Psoas muscle (tissue), 8 donors: ENCODE data around the gene HSD17B4. TPM values are rescaled to one million over a fixed set of nuclear protein-coding genes. Genes with fewer than 3 reads are reported as not detected.

ENCODE experiments used
- ATAC-seq, 4 donors: fragments of 200-7000 bp; cut with Tn5 transposase; one replicate each; pipeline ENCODE4 v1.9.1; 2020; ENCODE audit warnings: moderate library complexity in 3 of 4, mild to moderate bottlenecking in 2 of 4
- DNase-seq, 2 donors: peaks; one replicate each; pipeline ENCODE4 v3.0.0-alpha.2; 2020
- H3K27ac ChIP-seq: fragments of 200-600 bp; one replicate; pipeline ENCODE4 v1.8.0; 2022
- H3K27me3 ChIP-seq, 3 donors: fragments of 200-600 bp in 1 of 3; one replicate each; pipeline versions ENCODE4 v1.6.1 to v1.8.0; 2013 to 2022; ENCODE audit warnings: low read length in 2 of 3, mild to moderate bottlenecking in 2 of 3, moderate library complexity in 1 of 3; ENCODE audit not compliant: insufficient read depth in 3 of 3
- H3K36me3 ChIP-seq, 2 donors: fragments of 200-600 bp in 1 of 2; one replicate each; pipeline versions ENCODE4 v1.6.1 to v1.8.0; 2013 to 2022; ENCODE audit warnings: low read depth in 1 of 2, mild to moderate bottlenecking in 1 of 2, moderate library complexity in 1 of 2; ENCODE audit not compliant: insufficient read depth in 1 of 2
- H3K4me1 ChIP-seq: fragments of 200-600 bp; one replicate; pipeline ENCODE4 v1.8.0; 2022
- H3K4me3 ChIP-seq: fragments of 200-600 bp; one replicate; pipeline ENCODE4 v1.8.0; 2022; ENCODE audit warnings: mild to moderate bottlenecking
- H3K9me3 ChIP-seq: fragments of 200-600 bp; one replicate; pipeline ENCODE4 v1.8.0; 2022
- CTCF ChIP-seq: fragments of 200-600 bp; IDR thresholded peaks from one replicate; pipeline ENCODE4 v1.8.0; 2022; ENCODE audit warnings: antibody characterized with exemption
- WGBS, 3 donors: extraction: QIAGEN DNeasy Blood & Tissue Kit; methylation state at CpG; one replicate each; pipeline versions ENCODE4 v1.1.6 to v1.1.7; 2013; 5-methylcytosine and 5-hydroxymethylcytosine counted together
- intact Hi-C, 2 donors: fragments of 100-400 bp; cut with DNase I; formaldehyde crosslinking; loops; one replicate each; pipeline versions ENCODE4 v1.11.0 to v1.14.2; 2022
- polyA plus RNA-seq, 3 donors: library from polyadenylated mRNA; stranded (reverse); fragments of 200-250 nt; gene quantifications; one replicate each; pipeline ENCODE4 v1.2.3, GENCODE V29; 2013
- total RNA-seq, 4 donors: library from RNA; stranded (reverse); fragmentation: NEBNext Ultra II Directional in 2 of 4; extraction: Animal tissue kit (Norgen Biotek cat#: 25700) in 2 of 4; gene quantifications; one replicate each; pipeline versions ENCODE4 v1.2.1 to v1.2.4, GENCODE V29; 2021 to 2023
- donor health status: healthy with polysubstance abuse.
- donor health status: DM: no; HTN: no; CAD: no; lungs with moderate emphysema.
- donor health status: Bipolar disorder and iron deficiency.
- donor health status: healthy.
- donor health status: DM: yes; HTN: yes; CAD: no.
- donor health status: DM: no; HTN: no; CAD: no.
- donor health status: DM: no; HTN: no; CAD: no.
- donor health status: DM: yes; HTN: yes; CAD: no.

The HSD17B4 gene
- total and polyA plus RNA-seq, 7 donors = 60.5 to 142 (median 66.8) TPM

GRCh38 chr5:119537704-119538103 is 85.4 kb downstream of the HSD17B4 start:
- Histone ChIP-seq H3K27ac (no peak overlapping the region), H3K4me1 (no peaks in the 10 kb centered on the region), H3K27me3 (no peaks in the 10 kb centered on the region), H3K36me3 (peaks cover 0 to 71% of the 10 kb centered on the region in 2 donors), H3K4me3 (no peak overlapping the region), H3K9me3 (no peaks in the 10 kb centered on the region)
- ATAC-seq (no peak), DNase-seq (no peak)
- 59 to 80% (median 79%) methylated on average over 2 of the region's 2 CpGs for WGBS, 3 donors
- TF ChIP-seq CTCF = no peak
- intact Hi-C loops = no loop called here

- DNase-seq (no peak), ATAC-seq (no peak)
- H3K36me3 ChIP-seq = peaks cover 0 to 58% of the 10 kb centered on the region in 2 donors
- no peaks in the 10 kb centered on the region for H3K27me3 ChIP-seq
- intact Hi-C loops = no loop called here
- TF ChIP-seq CTCF = no peak
- H3K4me1 ChIP-seq = no peaks in the 10 kb centered on the region
- no peaks in the 10 kb centered on the region for H3K9me3 ChIP-seq
- no peak overlapping the region for H3K27ac ChIP-seq
- H3K4me3 ChIP-seq = no peak overlapping the region
- WGBS, 3 donors = 51 to 97% (median 57%) methylated on average over 1 of the region's 1 CpG
Observed at GRCh38 chr5:119541716-119542115, 89.4 kb downstream of the HSD17B4 start.

- TF ChIP-seq CTCF = no peak
- no peak for ATAC-seq
- no peaks in the 10 kb centered on the region for H3K27me3 ChIP-seq
- H3K9me3 ChIP-seq = no peaks in the 10 kb centered on the region
- H3K36me3 ChIP-seq = no peaks in the 10 kb centered on the region
- H3K4me1 ChIP-seq = no peaks in the 10 kb centered on the region
- intact Hi-C loops = no loop called here
- H3K27ac ChIP-seq = no peak overlapping the region
- no peak overlapping the region for H3K4me3 ChIP-seq
- DNase-seq = no peak
- WGBS, 3 donors = 92 to 96% (median 95%) methylated on average over 4 of the region's 4 CpGs
Observed at GRCh38 chr5:119551819-119552218, 99.5 kb downstream of the HSD17B4 start.

- WGBS, 3 donors = 52 to 69% (median 60%) methylated on average over 2 of the region's 2 CpGs
- intact Hi-C loops = no loop called here
- Histone ChIP-seq H3K36me3 (no peaks in the 10 kb centered on the region), H3K27me3 (no peaks in the 10 kb centered on the region), H3K4me1 (no peaks in the 10 kb centered on the region), H3K27ac (no peak overlapping the region), H3K4me3 (no peak overlapping the region), H3K9me3 (no peaks in the 10 kb centered on the region)
- ATAC-seq = no peak
- DNase-seq = no peak
- TF ChIP-seq CTCF = no peak
Observed at GRCh38 chr5:119554597-119554996, 102.3 kb downstream of the HSD17B4 start.

- Histone ChIP-seq H3K36me3 (no peaks in the 10 kb centered on the region), H3K27me3 (no peaks in the 10 kb centered on the region), H3K4me3 (no peak overlapping the region), H3K4me1 (no peaks in the 10 kb centered on the region), H3K27ac (no peak overlapping the region), H3K9me3 (no peaks in the 10 kb centered on the region)
- intact Hi-C loops = no loop called here
- DNase-seq (no peak), ATAC-seq (no peak)
- no peak for TF ChIP-seq CTCF
Observed at GRCh38 chr5:119570910-119571309, 118.6 kb downstream of the HSD17B4 start.
